ENCODE measurements around the gene TNRC6B.
"Not testable (repeated sequence)": the region's sequence is repeated elsewhere in the genome, so short reads cannot be mapped to it uniquely, and the experiment has no call there.

TNRC6B gene

DNA sequence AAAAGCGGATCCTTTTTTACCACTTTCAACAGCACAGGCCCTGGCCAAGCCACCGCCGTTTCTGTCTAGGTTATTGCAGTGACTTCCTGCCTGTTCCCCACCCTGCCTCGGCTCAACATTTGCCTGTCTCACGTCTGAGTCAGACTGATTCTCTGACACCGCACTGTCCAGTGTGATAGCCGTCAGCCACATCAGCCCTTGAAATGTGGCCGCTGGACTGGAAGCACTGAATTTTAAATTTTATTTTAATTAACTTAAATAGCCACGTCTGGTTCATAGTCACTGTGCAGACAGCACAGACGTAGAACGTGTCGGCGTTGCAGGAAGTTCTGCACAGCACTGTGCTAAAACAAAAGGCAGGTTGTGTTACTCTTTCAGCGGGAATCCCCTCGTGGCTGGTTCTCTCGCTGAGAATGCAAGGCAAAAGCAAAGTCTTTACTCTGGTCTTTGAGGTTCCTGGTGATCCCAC, 112.3 kb downstream of the TNRC6B start:
- no peak for DNase-seq (ENCODE audit: low read depth)

DNA sequence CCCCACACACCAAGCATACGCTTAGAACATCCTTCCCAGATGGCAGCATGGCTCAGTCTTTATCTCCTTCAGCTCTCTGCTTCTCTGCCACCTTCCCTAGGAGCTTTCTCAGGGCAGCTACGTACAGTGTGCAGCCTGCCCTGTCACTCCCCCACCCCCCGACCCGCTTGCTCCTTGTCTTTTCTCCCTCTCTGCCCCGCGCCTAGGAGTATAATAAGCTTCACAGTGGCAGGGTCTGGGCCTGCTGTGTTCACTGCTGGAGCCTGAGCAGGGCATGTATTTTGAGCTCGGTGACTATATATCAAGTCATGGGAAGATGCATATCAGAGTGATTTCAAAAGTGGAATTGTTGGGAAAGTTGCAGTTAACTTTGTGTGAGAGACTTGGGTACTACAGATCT, 112.8 kb downstream of the TNRC6B start:
- no peak for DNase-seq (ENCODE audit: low read depth)

- no peak for DNase-seq (ENCODE audit: low read depth)
These were observed 117.0 kb downstream of the TNRC6B start for GRCh38 chr22:40294696-40295095.

DNA sequence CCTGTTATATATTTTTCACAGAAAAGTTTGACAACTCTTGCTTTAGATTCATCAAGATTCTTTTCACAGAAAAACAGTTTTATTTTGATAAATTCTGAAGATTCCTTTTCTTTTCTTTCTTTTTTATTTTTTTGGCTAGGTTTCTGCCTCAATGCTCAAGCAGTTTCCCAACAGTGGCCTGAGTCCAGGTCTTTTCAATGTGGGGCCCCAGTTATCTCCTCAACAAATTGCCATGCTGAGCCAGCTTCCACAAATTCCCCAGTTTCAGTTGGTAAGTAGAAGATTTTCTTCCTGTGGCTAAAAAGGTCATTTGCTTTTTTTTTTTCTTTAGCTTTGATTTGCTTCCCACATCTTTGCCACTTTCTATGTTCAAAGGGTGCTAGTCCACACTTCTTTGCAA, 122.6 kb downstream of the TNRC6B start:
- no peak for DNase-seq (ENCODE audit: low read depth)

DNA sequence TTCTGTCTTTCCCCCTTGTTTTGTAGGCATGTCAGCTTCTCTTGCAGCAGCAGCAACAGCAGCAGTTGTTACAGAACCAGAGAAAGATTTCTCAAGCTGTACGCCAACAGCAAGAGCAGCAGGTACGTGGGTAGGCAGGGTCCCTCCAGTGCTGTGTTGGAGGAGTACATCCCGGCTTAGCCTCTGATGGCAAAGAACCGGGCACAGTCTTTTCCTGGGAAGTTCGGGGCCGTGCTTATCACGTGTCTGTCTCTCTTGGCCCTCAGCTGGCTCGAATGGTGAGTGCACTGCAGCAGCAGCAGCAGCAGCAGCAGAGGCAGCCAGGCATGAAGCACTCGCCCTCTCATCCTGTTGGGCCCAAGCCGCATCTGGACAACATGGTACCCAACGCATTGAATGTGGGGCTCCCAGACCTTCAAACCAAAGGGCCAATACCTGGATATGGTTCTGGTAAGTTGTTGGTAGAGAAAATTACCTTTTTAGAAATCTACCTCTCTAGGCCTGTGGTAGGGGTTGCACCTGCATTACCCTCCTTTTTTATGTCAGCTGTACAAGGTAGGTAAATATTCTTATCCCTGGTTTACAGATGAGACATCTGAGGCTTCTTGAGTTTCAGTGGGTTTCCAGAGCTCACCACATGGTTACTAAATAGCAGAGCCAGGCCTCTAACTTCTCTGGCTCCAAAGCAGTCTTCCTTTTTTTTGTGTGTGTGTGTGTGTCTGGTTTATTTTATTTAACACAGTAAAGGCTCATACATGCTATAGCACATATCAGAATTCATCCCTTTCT, 123.4 kb downstream of the TNRC6B start:
- no peak for DNase-seq (ENCODE audit: low read depth)

- DNase-seq (ENCODE audit: low read depth) = no peak
These were observed 124.4 kb downstream of the TNRC6B start for GRCh38 chr22:40302149-40302548.

DNA sequence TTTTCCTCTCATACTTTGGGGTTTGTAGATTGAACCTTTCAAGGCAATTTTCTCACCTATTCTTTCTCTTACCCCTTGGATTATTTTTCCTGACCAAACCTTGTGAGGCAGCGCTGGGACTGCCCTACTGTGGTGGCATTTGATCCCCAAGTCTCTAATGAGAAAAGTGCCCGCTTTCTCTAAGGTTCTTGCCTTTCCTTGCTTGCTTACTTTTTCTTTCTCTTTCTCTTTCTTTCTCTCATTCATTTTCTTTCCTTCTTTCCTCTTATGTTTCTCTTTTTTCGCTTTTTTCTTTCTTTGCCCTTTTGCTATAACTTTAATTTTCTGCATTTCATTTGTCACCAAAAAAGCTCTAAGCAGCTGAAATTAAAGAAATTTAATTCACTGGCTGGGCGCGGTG, 127.9 kb downstream of the TNRC6B start:
- DNase-seq (ENCODE audit: low read depth) = no peak

DNA sequence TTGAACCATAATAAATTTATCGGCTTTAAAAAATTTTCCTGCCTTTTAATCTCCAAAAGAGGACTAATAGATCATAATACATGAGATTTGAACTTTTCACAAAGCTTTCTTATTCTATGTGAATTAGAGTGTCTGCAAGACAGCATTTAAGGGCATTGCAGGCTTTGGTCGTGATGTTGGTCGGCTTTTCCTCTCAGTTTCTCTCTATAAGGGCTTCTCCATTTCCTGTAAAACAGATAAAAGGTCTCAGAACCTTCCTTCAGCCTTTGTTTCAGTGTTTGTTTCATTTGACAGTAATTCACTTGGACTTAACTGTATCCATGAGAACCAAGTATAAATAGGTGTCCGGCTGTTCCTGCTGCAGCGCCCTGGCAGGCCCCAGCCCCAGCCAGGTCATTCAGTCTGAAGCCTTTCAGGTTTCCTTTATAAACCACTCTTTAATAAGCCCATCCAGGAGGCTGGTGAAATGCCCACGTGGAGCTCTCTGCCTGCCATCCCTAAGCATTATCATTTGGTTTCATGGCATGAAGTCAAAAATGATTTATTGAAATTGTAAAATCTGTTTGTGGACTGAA, 131.4 kb downstream of the TNRC6B start:
- DNase-seq (ENCODE audit: low read depth) = no peak

DNA sequence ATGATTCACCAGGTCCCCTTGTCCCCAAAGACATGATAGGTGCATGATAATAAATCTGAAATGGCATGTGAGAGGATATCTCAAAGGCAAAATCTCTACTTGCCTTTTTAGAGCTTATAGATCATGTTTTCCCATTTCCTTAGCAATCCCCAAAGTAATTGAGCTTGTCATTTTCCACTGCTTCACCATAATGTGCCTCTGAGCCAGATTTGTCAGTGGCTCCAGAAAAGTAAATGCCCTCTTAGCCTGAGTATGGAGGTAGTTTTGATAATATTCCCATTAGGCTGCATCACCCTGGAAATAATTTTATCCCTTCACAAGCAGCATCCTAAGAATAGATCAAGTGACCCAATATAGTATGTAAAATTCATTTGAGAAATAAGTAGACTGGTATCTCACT, 131.9 kb downstream of the TNRC6B start:
- no peak for DNase-seq (ENCODE audit: low read depth)

DNA sequence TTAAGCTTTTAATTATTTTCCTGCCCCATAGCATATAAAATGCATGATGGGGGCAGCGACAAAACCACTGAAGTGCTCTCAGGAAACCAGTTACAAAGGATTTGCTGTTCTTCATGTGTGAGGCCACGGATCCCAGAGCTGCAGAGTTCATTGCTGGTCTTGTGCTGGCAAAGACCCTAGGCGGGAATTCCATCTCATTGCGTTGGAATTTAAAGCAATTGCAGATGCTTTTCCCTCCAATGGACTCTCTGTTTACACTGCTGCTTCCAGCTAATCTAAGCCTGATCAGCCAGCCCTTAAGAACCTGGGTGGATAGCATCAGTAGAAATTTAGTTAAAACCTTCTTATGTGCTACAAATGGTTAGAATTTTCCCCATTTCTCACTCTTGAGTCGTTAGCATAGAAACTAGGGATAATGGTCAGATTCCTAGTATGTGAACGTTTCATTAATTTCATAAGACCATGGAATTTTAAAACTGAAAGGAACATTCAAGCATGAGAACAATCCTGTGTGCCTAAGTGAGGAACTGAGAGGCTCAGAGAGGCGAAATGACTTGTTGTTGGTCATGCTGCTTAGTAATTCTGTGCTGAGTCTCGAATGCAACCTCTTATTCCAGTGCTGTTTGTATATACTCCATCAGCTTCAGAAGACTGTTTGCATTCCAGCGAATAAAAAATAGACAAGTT, 132.5 kb downstream of the TNRC6B start:
- peak; percentile 85 for DNase-seq (ENCODE audit: low read depth)

DNA sequence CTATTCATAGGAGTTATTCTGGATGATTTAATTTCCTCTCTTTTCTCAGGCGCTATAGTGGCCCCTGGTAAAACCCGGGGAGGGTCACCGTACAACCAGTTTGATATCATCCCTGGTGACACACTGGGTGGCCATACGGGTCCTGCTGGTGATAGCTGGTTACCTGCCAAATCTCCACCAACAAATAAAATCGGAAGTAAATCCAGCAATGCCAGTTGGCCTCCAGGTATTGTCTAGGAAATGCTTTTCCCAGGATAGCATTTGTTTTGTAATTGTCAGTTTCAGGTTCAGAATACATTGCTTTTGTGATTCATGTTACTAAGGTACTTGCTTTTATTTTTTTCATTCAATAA, 133.0 kb downstream of the TNRC6B start:
- no peak for DNase-seq (ENCODE audit: low read depth)

- DNase-seq (ENCODE audit: low read depth) = not testable (repeated sequence)
These were observed 133.9 kb downstream of the TNRC6B start for GRCh38 chr22:40311646-40312045.

DNA sequence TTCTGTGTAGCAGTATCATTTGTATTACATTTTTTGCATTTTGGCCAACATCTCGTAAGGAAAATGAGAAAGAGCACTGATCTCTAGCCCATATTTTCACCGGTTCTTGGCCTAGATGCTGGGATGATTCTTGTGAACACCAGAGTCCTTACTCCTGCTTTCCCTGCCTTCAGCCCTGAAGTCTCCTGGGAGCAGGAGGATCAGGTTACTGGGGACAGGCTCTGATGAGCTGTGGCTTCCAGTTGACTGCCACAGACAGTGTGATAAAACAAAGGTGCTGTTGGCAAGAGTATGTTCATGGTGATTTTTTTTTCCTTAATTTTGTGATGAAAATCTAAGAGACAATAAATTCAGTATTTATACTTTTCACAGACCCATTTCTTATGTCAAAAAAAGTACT, 134.3 kb downstream of the TNRC6B start:
- DNase-seq (ENCODE audit: low read depth) = no peak

- DNase-seq (ENCODE audit: low read depth) = no peak
These were observed 135.3 kb downstream of the TNRC6B start for GRCh38 chr22:40313007-40313406.

GRCh38 chr22:40314041-40314440, 136.3 kb downstream of the TNRC6B start:
- no peak for DNase-seq (ENCODE audit: low read depth)

DNA sequence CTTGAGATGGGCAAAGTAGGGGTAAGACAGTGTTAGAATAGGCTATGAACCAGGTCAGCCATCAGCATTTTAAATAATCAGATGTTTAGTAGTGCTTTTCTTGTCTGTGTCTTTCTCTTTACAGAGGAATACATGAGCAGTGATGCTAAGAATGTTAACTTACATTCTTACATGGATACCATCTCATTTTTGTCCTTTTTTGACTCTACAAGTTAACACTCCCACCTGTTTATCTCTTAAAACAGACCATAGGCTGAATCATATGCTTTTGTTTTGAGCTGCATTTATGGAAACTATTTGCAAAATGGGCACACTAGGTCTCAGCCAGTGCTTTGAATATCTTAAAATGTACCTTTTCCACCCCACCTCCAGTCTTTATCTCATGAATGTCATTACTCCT, 143.0 kb downstream of the TNRC6B start:
- DNase-seq (ENCODE audit: low read depth) = no peak

DNA sequence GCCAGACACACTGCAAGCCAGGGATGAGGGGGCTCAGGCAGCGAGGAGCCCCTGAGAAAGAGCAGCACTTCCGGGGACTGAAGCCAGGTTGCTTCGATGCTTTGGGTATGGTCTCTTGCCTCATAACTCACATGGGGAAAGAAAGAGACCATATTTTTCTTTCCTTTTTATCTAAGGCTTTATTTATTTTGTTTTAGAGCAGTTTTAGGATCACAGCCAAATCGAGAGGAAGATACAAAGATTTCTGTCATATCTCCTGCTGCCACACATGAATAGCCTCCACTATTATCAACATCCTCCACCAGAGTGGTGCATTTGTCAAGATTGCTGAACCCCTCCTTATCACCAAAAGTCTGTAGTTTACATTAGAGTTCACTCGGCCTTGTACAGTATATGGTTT, 144.3 kb downstream of the TNRC6B start:
- DNase-seq (ENCODE audit: low read depth) = no peak

GRCh38 chr22:40322818-40323447, 145.2 kb downstream of the TNRC6B start:
- no peak for DNase-seq (ENCODE audit: low read depth)

GRCh38 chr22:40323681-40324171, 146.0 kb downstream of the TNRC6B start:
- DNase-seq (ENCODE audit: low read depth) = peak; percentile 17

- DNase-seq (ENCODE audit: low read depth) = no peak
These were observed 147.0 kb downstream of the TNRC6B start for GRCh38 chr22:40324468-40325305.

GRCh38 chr22:40325315-40325714, 147.6 kb downstream of the TNRC6B start:
- DNase-seq (ENCODE audit: low read depth) = no peak

All from fibroblast of gingiva (primary cell).